WERI-Rb-1 (cell line): Measurements from ENCODE around the gene APBA2.

Experiments
- DNase-seq: peaks from one replicate; pipeline ENCODE4 v3.0.0-alpha.2; 2020
- H3K27ac ChIP-seq: fragments of 250-450 bp; sonication (Bioruptor Pico); 2 replicates; pipeline ENCODE4 v1.5.1; 2020; ENCODE audit warnings: mild to moderate bottlenecking, moderate library complexity
- H3K27me3 ChIP-seq: fragments of 250-450 bp; sonication (Bioruptor Pico); 2 replicates; pipeline ENCODE4 v1.5.1; 2021; ENCODE audit warnings: mild to moderate bottlenecking, low read depth, moderate library complexity; ENCODE audit not compliant: insufficient read depth, severe bottlenecking
- H3K36me3 ChIP-seq: fragments of 250-450 bp; sonication (Bioruptor Pico); 2 replicates; pipeline ENCODE4 v1.5.1; 2020; ENCODE audit warnings: mild to moderate bottlenecking, moderate library complexity
- H3K4me3 ChIP-seq: 2 replicates; pipeline ENCODE4 v1.5.1; 2011; ENCODE audit warnings: low read depth, mild to moderate bottlenecking, control low read depth, low read length
- H3K9me3 ChIP-seq: fragments of 250-450 bp; sonication (Bioruptor Pico); 2 replicates; pipeline ENCODE4 v1.5.1; 2021; ENCODE audit warnings: mild to moderate bottlenecking, moderate library complexity; ENCODE audit not compliant: severe bottlenecking
- CTCF ChIP-seq: IDR thresholded peaks from 2 replicates; pipeline ENCODE4 v1.5.1; 2011; ENCODE audit warnings: low read depth, mild to moderate bottlenecking, control low read depth, inconsistent platforms, low read length

Gene APBA2

GRCh38 chr15:29123171-29123570, 237.4 kb downstream of the APBA2 start:
- Histone ChIP-seq H3K4me3 (no peak overlapping the region), H3K27ac (no peak overlapping the region), H3K36me3 (no peaks in the 10 kb centered on the region), H3K27me3 (no peaks in the 10 kb centered on the region), H3K9me3 (no peaks in the 10 kb centered on the region)
- no peak for TF ChIP-seq CTCF
- no peak for DNase-seq

- DNase-seq: no peak
Measured at GRCh38 chr15:29123991-29124390, 238.2 kb downstream of the APBA2 start.

GRCh38 chr15:29124581-29125381, 239.0 kb downstream of the APBA2 start:
- Histone ChIP-seq H3K4me3 (no peak overlapping the region), H3K9me3 (no peaks in the 10 kb centered on the region), H3K27me3 (no peaks in the 10 kb centered on the region), H3K27ac (no peak overlapping the region), H3K36me3 (no peaks in the 10 kb centered on the region)
- no peak for DNase-seq
- no peak for TF ChIP-seq CTCF

More at GRCh38 chr15:29123991-29124390, 238.2 kb downstream of the APBA2 start:
- no peaks in the 10 kb centered on the region for H3K36me3 ChIP-seq
- TF ChIP-seq CTCF: no peak
- H3K27me3 ChIP-seq: no peaks in the 10 kb centered on the region
- no peak overlapping the region for H3K4me3 ChIP-seq
- H3K27ac ChIP-seq: no peak overlapping the region
- no peaks in the 10 kb centered on the region for H3K9me3 ChIP-seq

GRCh38 chr15:29125382-29126207, 239.8 kb downstream of the APBA2 start:
- H3K4me3 ChIP-seq: no peak overlapping the region
- no peaks in the 10 kb centered on the region for H3K27me3 ChIP-seq
- no peaks in the 10 kb centered on the region for H3K9me3 ChIP-seq
- DNase-seq: no peak
- H3K27ac ChIP-seq: no peak overlapping the region
- TF ChIP-seq CTCF: no peak
- no peaks in the 10 kb centered on the region for H3K36me3 ChIP-seq

GRCh38 chr15:29126208-29126536, 240.4 kb downstream of the APBA2 start:
- Histone ChIP-seq H3K4me3 (no peak overlapping the region), H3K36me3 (no peaks in the 10 kb centered on the region), H3K27ac (no peak overlapping the region), H3K27me3 (no peaks in the 10 kb centered on the region), H3K9me3 (no peaks in the 10 kb centered on the region)
- no peak for TF ChIP-seq CTCF
- DNase-seq: no peak
